PFSK-1 (cell line): Measurements from ENCODE around the gene CELF1.

Experiments
- POLR2AphosphoS5 ChIP-seq: IDR thresholded peaks from 2 replicates; pipeline ENCODE4 v1.6.1; 2012; ENCODE audit warnings: low read depth, mild to moderate bottlenecking, control low read depth, low read length, moderate library complexity
- SIN3A ChIP-seq: IDR thresholded peaks from 2 replicates; pipeline ENCODE4 v1.6.1; 2012; ENCODE audit warnings: mild to moderate bottlenecking, low read length, moderate library complexity, borderline replicate concordance; ENCODE audit not compliant: insufficient read depth
- TAF1 ChIP-seq: IDR thresholded peaks from 2 replicates; pipeline ENCODE4 v1.6.1; 2012; ENCODE audit warnings: low read length, control low read depth, borderline replicate concordance; ENCODE audit not compliant: insufficient read depth
- TF ChIP-seq, protein P1 (sequence below), 2 experiments: IDR thresholded peaks; 2 replicates each; pipeline versions ENCODE4 v1.6.1 to v1.8.0; 2011 to 2012; ENCODE audit warnings: low read depth in 2 of 2, low read length in 2 of 2, control low read depth in 1 of 2, inconsistent platforms in 1 of 2, mild to moderate bottlenecking in 1 of 2, moderate library complexity in 1 of 2; ENCODE audit not compliant: insufficient read depth in 1 of 2

DNA sequence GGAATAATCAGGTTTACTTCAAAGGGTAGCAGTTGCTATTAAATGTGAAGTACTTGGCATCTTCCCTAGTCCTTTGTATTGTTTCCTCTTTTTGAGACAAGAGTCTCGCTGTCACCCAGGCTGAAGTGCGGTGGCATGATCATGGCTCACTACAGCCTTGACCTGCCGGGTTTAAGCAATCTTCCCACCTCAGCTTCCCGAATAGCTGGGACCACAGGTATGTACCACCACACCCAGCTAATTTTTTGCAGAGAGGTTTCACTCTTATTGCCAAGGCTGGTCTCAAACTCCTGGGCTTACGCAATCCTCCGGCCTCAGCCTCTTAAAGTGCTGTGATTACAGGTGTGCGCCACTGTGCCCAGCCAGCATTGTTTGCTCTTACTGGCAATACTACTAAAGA lies 67.8 kb downstream of the CELF1 start:
- TF ChIP-seq TAF1 (no peak), POLR2AphosphoS5 (no peak), SIN3A (no peak)
- TF ChIP-seq, protein P1, sequence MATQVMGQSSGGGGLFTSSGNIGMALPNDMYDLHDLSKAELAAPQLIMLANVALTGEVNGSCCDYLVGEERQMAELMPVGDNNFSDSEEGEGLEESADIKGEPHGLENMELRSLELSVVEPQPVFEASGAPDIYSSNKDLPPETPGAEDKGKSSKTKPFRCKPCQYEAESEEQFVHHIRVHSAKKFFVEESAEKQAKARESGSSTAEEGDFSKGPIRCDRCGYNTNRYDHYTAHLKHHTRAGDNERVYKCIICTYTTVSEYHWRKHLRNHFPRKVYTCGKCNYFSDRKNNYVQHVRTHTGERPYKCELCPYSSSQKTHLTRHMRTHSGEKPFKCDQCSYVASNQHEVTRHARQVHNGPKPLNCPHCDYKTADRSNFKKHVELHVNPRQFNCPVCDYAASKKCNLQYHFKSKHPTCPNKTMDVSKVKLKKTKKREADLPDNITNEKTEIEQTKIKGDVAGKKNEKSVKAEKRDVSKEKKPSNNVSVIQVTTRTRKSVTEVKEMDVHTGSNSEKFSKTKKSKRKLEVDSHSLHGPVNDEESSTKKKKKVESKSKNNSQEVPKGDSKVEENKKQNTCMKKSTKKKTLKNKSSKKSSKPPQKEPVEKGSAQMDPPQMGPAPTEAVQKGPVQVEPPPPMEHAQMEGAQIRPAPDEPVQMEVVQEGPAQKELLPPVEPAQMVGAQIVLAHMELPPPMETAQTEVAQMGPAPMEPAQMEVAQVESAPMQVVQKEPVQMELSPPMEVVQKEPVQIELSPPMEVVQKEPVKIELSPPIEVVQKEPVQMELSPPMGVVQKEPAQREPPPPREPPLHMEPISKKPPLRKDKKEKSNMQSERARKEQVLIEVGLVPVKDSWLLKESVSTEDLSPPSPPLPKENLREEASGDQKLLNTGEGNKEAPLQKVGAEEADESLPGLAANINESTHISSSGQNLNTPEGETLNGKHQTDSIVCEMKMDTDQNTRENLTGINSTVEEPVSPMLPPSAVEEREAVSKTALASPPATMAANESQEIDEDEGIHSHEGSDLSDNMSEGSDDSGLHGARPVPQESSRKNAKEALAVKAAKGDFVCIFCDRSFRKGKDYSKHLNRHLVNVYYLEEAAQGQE (IDR thresholded peaks at IDR 0.05; ENCODE audit: insufficient read depth in 1 of 2, low read depth in 2 of 2, low read length in 2 of 2): no peak
